Right kidney (tissue), 1 donor: ENCODE data around the gene PCDH15.

Experiments used
- DNase-seq: peaks from one replicate; pipeline ENCODE4 v3.0.0-alpha.2; 2016

PCDH15 gene

DNA sequence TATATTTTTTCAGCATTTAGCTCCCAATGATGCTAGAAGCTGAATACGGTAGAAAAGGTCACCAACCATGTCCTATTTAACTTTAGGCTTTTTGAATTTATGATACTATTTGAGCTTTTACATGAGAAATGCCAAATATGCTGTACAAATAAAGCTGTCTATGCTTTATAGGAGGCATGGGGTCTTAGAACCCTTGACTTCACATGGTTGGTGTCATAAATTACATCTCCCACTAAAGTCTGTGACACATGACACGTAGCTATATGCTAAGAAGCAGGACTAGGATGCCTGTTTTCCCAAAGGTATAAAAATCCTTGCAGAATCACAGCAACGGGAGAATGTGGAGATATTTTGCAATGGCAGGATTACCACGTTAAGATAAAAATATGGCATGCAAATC is 960.4 kb downstream of the PCDH15 start:
- no peak for DNase-seq

DNA sequence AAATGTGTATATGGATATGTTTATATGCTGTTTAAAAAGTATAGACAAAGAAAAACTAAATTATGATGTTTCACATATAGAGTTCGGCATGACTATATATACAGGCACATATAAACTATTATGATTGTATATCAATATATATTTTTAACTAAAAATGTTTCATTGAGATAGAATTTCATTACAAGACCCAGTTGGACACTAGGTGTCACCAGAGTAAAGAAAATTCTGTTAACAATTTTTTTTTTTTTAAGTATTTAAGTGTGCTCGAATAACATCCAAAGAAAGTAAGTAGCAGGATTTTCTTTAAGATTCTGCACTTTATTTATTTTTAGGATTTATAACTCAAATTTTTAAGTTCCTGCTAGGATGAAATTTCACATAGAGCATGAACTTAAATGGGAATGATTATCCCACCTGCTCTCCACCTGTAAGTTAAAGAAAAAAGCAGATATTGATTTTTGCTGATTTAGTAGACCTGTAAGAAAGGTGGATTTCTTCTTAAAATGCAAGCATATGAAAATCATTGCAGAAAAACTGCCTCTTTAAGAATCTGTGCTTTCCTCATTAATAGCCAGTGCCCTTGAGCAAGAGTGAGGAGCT is 961.5 kb downstream of the PCDH15 start:
- peak; percentile 27 for DNase-seq

DNA sequence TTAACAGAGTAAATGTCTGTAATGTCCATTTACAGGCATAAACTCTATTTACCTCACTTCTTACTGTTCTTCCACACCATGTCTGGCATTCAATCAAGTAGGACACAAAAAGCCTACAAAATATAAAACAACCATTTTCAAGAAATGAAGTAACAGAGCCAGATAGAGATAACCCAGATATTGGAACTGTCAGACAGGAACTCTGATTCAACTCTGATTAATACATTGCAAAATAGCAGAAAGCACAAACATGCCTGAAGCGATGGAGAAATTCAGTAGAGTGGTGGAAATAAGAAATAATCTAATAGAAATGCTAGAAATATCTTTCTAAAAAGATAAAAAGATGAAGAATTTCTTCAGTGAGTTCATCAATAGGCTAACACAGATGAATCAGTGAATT is 964.4 kb downstream of the PCDH15 start:
- DNase-seq: no peak

DNA sequence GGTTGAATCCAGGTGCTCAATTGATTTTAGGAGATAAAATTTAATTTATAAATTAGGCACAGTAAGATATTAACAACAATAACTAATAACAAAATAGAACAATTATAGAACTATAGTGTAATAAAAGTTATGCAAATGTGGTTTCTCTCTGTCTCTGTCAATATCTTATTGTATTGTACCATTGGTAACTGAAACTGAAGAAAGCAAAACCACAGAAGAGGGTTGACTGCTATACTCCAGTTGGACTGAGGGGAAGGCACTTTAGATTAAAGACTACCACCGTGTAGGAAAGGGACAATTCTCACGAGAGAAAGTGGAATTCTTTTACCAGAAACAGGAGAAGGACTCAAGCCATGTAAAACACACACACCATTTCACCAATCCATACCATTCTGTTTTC is 967.1 kb downstream of the PCDH15 start:
- DNase-seq: no peak

DNA sequence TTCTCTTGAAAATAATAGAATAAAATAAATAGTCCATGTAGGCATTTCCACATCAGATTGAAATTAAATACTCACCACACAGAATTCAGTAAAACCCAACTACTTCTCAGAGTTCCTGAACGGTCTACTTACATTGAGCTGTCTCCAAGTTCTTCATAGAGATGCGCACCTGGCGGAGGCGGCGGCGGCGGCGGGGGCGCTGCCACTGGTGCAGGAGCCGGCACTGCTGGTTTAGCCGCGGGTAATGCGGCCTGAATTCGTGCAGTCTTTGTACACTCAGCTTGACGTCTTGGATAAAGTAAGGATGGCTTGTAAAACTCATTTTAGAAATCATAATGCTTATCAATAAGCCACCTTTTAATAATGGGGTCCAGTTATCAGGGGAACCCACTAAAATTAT is 973.8 kb downstream of the PCDH15 start:
- no peak for DNase-seq

DNA sequence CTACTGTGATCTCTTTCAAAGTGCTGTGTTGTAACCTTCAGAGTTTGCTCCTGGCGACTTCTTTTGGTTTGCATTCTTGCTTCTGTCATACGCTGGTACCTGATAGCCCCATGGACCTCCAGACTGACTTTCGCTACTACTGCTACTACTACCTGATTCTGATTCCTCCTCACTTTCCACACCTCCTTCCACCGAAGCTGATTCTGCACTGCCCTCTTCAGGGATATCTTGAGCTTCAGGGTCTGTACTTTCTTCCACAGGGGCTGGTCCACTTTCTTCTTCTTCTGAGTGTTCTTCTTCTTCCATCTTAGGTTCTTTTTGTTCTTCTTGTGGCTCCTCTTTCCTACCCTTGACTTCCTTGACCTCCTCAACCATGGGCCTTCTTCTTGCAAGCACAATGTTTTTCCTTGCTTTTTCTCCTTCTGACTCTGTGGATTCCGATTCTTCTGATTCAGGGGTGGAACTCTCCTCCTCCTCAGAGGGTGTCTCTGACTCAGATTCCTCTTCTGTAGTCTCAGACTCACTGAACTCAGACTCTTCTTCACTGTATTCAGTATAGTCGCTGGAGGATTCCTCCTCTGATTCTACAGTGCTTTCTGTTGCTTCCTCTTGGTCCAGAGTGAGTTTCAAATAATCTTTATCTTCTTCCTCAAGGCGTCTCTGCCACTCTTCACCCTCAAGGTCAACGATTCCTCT is 992.2 kb downstream of the PCDH15 start:
- no peak for DNase-seq

DNA sequence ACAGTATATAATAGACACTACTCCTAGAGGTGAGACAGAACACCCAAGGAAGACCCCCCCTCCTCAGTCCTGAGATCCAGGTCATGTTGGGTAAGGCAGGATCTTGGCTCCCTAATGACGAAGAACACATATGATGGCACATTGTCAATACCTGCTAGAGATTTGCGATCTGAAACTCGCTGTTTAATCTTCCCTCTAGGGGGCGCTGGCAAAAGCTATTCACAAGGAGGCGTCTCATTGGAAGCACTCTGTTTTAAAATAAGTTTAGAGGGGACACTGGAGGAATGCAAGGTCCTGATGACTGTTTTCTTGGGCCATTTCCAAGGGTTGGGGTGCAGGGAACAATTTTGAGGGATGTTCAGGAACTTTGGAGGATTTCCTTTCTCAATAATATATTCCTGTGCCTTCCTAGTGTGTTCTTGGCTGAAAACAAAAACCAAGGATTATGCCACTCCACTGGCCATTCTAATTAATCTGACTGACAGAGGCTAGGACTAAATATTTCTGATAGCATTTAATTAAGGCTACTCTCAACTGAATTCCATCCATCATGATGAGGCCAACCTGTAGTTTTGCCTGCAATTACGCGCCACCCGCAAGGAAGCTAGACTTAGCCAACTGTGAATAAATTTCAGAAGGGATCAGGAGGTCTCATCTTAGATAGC is 1014.7 kb downstream of the PCDH15 start:
- DNase-seq: no peak

DNA sequence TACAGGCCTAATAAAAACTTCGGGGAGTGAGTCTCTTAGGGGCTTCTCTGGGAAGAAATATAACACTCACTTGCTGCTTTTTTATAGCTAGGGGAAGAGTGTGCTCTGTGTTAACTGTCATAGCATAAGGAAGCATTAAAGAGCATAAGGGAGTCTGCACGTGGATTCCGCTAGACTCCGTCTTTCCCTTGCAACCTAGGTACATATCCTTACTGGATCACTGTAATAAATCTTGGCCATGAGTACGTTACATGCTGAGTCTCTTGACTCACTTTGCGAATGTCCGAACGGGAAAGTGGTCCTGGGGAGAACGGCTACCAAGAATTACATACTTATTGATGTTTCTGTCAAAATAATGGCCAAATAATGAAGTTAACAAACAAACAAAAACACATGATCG is 1029.3 kb downstream of the PCDH15 start:
- DNase-seq: no peak

DNA sequence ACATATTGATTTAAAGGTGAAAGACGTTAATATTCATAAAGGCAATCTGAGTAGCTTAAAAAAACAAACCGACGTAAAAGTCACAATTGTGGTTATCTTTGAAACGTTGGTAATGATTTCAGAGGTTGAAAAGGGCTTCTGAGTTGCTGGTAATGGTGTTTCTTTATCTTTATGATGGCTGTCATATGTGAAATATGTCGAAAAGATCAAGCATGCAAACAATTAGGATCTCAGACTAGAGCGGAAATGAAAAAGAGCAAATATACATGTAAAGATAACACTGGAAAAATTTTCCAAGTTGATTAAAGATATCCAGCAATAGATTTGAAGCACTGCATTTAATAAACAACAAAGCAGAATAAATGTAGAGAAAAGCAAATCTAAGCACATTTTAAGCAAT is 1030.1 kb downstream of the PCDH15 start:
- DNase-seq: no peak

DNA sequence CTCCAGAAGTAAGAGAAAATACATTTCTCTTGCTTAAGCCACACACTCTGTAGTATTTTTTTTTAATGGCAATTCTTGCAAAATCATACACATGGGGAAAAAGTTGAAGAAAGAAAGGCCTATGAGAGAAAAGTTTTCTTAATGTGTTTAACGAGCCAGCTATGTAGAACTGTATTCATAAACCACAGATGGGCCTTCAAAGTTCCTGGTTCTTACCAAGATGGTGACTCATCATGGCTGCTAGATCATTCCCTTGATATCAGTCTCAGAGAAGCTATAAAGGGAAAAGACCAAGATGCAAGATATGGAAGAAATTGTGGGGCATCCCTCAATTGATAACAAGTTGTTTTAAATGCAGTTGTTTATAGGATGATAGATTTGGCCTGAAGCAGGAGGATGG is 1035.7 kb downstream of the PCDH15 start:
- DNase-seq: no peak

DNA sequence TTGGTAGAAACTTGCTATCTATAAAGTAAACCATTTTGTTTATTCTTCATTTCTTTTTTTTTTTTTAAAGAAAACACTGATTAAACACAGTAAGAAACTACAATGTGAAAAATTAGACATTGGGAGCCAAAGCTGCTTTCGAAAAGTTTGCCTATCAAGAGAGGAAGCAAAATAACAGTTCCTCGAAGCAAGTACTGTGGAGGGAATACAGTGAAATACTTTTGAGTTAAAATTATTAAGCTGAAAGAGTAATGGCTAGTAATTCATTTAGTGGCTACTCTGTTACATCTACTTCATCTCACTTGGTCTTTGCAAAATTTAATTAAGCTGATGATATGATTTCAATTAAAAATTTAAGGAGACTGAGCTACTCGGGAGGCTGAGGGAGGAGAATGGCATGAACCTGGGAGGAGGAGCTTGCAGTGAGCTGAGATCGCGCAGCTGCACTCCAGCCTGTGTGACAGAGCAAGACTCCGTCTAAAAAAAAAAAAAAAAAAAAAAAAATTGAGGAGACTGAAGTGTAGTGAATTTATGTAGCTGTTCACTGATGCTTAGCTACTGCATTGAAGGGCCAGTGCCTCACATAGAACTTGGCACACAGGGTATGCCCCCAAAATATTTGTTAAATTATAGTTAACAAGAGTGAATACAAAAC is 1046.3 kb downstream of the PCDH15 start:
- DNase-seq: peak; percentile 8
